ENCODE results near the gene KAZN. TPM values are rescaled to one million over a fixed set of nuclear protein-coding genes. Genes with fewer than 3 reads are reported as not detected.

The KAZN gene
- polyA plus RNA-seq, 1 of the 3 experiments (the other 2 are of a cell fraction) = 6.8 TPM

- Histone ChIP-seq H3K4me3 (ENCODE audit: low read depth in 2 of 2, low read length in 1 of 2) (peak overlapping the region; percentile 77 to 84), H3K79me2 (ENCODE audit: insufficient read depth) (peaks cover 7% of the 10 kb centered on the region; the same call in 1 of the 2 replicates), H3K27me3 (ENCODE audit: insufficient read depth) (no peaks in the 10 kb centered on the region), H3K4me2 (peak overlapping the region; percentile 93), H3K4me1 (ENCODE audit: control insufficient read depth in 1 of 2, insufficient read depth in 2 of 2, low read depth in 1 of 2, low read length in 1 of 2) (peaks cover 4 to 70% of the 10 kb centered on the region in 2 experiments; a peak in 3 of 4 replicates), H3K9me2 (no peaks in the 10 kb centered on the region), H3K9ac (peak overlapping the region; percentile 81), H2AFZ (ENCODE audit: low read depth) (peak overlapping the region; percentile 75), H3K36me3 (replicated peaks in 1 of 2; ENCODE audit: control insufficient read depth in 1 of 2, insufficient read depth in 2 of 2, low read length in 1 of 2) (no peaks in the 10 kb centered on the region), H4K20me1 (ENCODE audit: insufficient read depth) (no peaks in the 10 kb centered on the region), H3F3A (replicated peaks; ENCODE audit: insufficient read depth) (peaks cover 5% of the 10 kb centered on the region), H3K27ac (ENCODE audit: low read depth in 2 of 2, low read length in 1 of 2) (peak overlapping the region; percentile 62 to 100), H3K9me3 (no peaks in the 10 kb centered on the region)
- DNase-seq = peak; percentile 79
- ChIA-PET POLR2A (interaction anchor here (0.6 to 4.7 kb wide), 17 partner anchors 11 to 131 kb away, joined by 3 to 88 read pairs (median 7); no protein-coding TSS in a partner anchor), CTCF (interaction anchor here (0.6 to 9.8 kb wide), 37 partner anchors 8 to 1397 kb away, joined by 3 to 132 read pairs (median 5); partner anchors contain the start of gene FHAD1)
- WGBS (ENCODE audit: low lambda C conversion rate) = 0% methylated on average over 28 of the region's 61 CpGs
- TF ChIP-seq TEAD4 (IDR thresholded peaks at IDR 0.05; ENCODE audit: borderline replicate concordance, insufficient read depth) = no peak
- TF ChIP-seq RCOR1 (IDR thresholded peaks at IDR 0.05; ENCODE audit: low read length) = peak; percentile 58; the same call in 1 of the 2 replicates
- TF ChIP-seq YY1 (IDR thresholded peaks at IDR 0.05; ENCODE audit: low read depth) = no peak
- TF ChIP-seq POLR2AphosphoS5 (IDR thresholded peaks at IDR 0.05; ENCODE audit: low read depth, low read length) = peak; percentile 22; the same call in 1 of the 2 replicates
- no peak for TF ChIP-seq USF1 (IDR thresholded peaks at IDR 0.05; ENCODE audit: borderline replicate concordance, low read depth)
- TF ChIP-seq SMC3 (IDR thresholded peaks at IDR 0.05; ENCODE audit: low read depth, low read length) = peak; percentile 71
- TF ChIP-seq FOXJ3 (CRISPR knock-in tag; IDR thresholded peaks at IDR 0.05) = no peak
- no peak for TF ChIP-seq ELF1 (IDR thresholded peaks at IDR 0.05)
- peak; percentile 93 for TF ChIP-seq SIN3A (IDR thresholded peaks at IDR 0.05; ENCODE audit: borderline replicate concordance, low read depth, low read length)
- TF ChIP-seq ZBTB33 (IDR thresholded peaks at IDR 0.05; ENCODE audit: borderline replicate concordance, low read depth) = no peak
- TF ChIP-seq TCF12 (IDR thresholded peaks at IDR 0.05) = peak; percentile 82
- peak; percentile 97 for TF ChIP-seq MXI1 (IDR thresholded peaks at IDR 0.05; ENCODE audit: low read depth, low read length)
- TF ChIP-seq NRF1 (IDR thresholded peaks at IDR 0.05; ENCODE audit: low read depth, low read length) = no peak
- TF ChIP-seq, protein P1, sequence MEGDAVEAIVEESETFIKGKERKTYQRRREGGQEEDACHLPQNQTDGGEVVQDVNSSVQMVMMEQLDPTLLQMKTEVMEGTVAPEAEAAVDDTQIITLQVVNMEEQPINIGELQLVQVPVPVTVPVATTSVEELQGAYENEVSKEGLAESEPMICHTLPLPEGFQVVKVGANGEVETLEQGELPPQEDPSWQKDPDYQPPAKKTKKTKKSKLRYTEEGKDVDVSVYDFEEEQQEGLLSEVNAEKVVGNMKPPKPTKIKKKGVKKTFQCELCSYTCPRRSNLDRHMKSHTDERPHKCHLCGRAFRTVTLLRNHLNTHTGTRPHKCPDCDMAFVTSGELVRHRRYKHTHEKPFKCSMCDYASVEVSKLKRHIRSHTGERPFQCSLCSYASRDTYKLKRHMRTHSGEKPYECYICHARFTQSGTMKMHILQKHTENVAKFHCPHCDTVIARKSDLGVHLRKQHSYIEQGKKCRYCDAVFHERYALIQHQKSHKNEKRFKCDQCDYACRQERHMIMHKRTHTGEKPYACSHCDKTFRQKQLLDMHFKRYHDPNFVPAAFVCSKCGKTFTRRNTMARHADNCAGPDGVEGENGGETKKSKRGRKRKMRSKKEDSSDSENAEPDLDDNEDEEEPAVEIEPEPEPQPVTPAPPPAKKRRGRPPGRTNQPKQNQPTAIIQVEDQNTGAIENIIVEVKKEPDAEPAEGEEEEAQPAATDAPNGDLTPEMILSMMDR (IDR thresholded peaks at IDR 0.05) = peak; percentile 76
- no peak for TF ChIP-seq EZH2phosphoT487 (IDR thresholded peaks at IDR 0.05; ENCODE audit: borderline replicate concordance, low read depth)
- no peak for TF ChIP-seq MEF2A (IDR thresholded peaks at IDR 0.05; ENCODE audit: borderline replicate concordance, low read depth)
- peak in 1 of 2 experiments; percentile 29; a peak in 1 of 4 replicates for TF ChIP-seq EP300 (IDR thresholded peaks at IDR 0.05; ENCODE audit: borderline replicate concordance in 1 of 2, low read depth in 1 of 2, low read length in 1 of 2)
- TF ChIP-seq, protein P2, sequence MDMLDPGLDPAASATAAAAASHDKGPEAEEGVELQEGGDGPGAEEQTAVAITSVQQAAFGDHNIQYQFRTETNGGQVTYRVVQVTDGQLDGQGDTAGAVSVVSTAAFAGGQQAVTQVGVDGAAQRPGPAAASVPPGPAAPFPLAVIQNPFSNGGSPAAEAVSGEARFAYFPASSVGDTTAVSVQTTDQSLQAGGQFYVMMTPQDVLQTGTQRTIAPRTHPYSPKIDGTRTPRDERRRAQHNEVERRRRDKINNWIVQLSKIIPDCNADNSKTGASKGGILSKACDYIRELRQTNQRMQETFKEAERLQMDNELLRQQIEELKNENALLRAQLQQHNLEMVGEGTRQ (IDR thresholded peaks at IDR 0.05; ENCODE audit: borderline replicate concordance, low read depth, low read length) = no peak
- no peak for TF ChIP-seq FOSL2 (IDR thresholded peaks at IDR 0.05; ENCODE audit: borderline replicate concordance, low read depth)
- TF ChIP-seq RAD21 (IDR thresholded peaks at IDR 0.05; ENCODE audit: low read length) = peak; percentile 76
- peak; percentile 8; the same call in 1 of the 2 replicates for TF ChIP-seq NFIC (IDR thresholded peaks at IDR 0.05; ENCODE audit: borderline replicate concordance)
- TF ChIP-seq CHD2 (IDR thresholded peaks at IDR 0.05; ENCODE audit: low read length, partially characterized antibody) = peak; percentile 35
- no peak for TF ChIP-seq RFX5 (IDR thresholded peaks at IDR 0.05; ENCODE audit: low read length)
- 0 out of 2 replicates have a peak, but pooled peaks have one; percentile 11 for TF ChIP-seq FOXM1 (IDR thresholded peaks at IDR 0.05; ENCODE audit: low read depth)
- TF ChIP-seq JUND (IDR thresholded peaks at IDR 0.05) = no peak
- TF ChIP-seq PBX3 (IDR thresholded peaks at IDR 0.05) = no peak
- peak; percentile 97 for TF ChIP-seq MAX (IDR thresholded peaks at IDR 0.05; ENCODE audit: low read depth)
Observed at GRCh38 chr1:15152318-15153183, 554.1 kb downstream of the KAZN start.
